SH-SY5Y (cell line): Measurements from ENCODE around the gene GLI3.

ENCODE experiments used
- GATA2 ChIP-seq: IDR thresholded peaks from 2 replicates; pipeline ENCODE4 v1.6.1; 2011; ENCODE audit warnings: mild to moderate bottlenecking, low read depth, low read length
- GATA3 ChIP-seq: IDR thresholded peaks from 2 replicates; pipeline ENCODE4 v1.6.1; 2011; ENCODE audit warnings: low read depth, mild to moderate bottlenecking, low read length, moderate library complexity

DNA sequence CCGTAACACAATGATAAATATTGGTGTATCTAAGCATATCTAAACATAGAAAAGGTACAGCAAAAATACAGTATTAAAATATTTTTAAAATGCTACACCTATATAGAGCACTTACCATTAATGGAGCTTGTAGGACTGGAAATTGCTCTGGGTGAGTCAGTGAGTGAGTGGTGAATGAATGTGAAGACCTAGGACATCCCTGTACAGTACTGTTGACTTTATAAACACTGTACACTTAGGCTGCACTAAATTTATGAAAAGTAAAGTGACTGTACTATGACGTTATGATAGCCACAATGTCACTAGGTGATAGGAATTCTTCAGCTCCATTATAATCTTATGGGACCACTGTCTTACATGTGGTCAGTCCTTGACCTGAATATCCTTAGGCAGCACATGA is 147.0 kb downstream of the GLI3 start:
- TF ChIP-seq GATA3 (no peak), GATA2 (no peak)
